GM18507 (cell line): ENCODE results near the gene ZNF92.
A peak's percentile ranks its signal among the peaks of the same experiment; 100 is the strongest.
"Not testable (repeated sequence)": the region's sequence is repeated elsewhere in the genome, so short reads cannot be mapped to it uniquely, and the experiment has no call there.

Source experiments
- DNase-seq: peaks from one replicate; pipeline ENCODE4 v3.0.0; 2011; ENCODE audit warnings: low read depth; ENCODE audit not compliant: insufficient read length; ENCODE audit errors: extremely low spot score
- FAIRE-seq: peaks from 2 replicates; lab custom pipeline; 2011; peaks lifted over from hg19 to GRCh38; lab: Jason Lieb, UNC

The ZNF92 gene

GRCh38 chr7:65373608-65374351 lies at the start of gene ZNF92:
Gene ZNF92, plus strand, starts transcription at chr7:65373855. Its CDS starts 143 bp downstream, at chr7:65373998.
- FAIRE-seq (peak; percentile 100), DNase-seq (peak; percentile 89)

GRCh38 chr7:65325793-65326432 lies 47.7 kb upstream of the ZNF92 start:
- no peak for DNase-seq
- FAIRE-seq, result no peak

GRCh38 chr7:65338346-65338745 lies 35.3 kb upstream of the ZNF92 start:
- FAIRE-seq (peak; percentile 24), DNase-seq (no peak)

- DNase-seq (no peak), FAIRE-seq (no peak)
Observed at GRCh38 chr7:65339257-65339656, 34.4 kb upstream of the ZNF92 start.

- FAIRE-seq (no peak), DNase-seq (no peak)
Observed at GRCh38 chr7:65342723-65343629, 30.7 kb upstream of the ZNF92 start.

- FAIRE-seq, DNase-seq: not testable (repeated sequence)
Observed at GRCh38 chr7:65344541-65344940, 29.1 kb upstream of the ZNF92 start.

- DNase-seq, result no peak
- FAIRE-seq, result no peak
Observed at GRCh38 chr7:65354263-65354662, 19.4 kb upstream of the ZNF92 start.

- FAIRE-seq, result no peak
- no peak for DNase-seq
Observed at GRCh38 chr7:65369843-65370242, 3.8 kb upstream of the ZNF92 start.

GRCh38 chr7:65371468-65371867 lies 2.2 kb upstream of the ZNF92 start:
- no peak for DNase-seq
- FAIRE-seq, result no peak

- FAIRE-seq (no peak), DNase-seq (no peak)
Observed at GRCh38 chr7:65379318-65379717, 5.7 kb downstream of the ZNF92 start.

GRCh38 chr7:65381742-65382141 lies 8.1 kb downstream of the ZNF92 start:
- no peak for DNase-seq
- no peak for FAIRE-seq

GRCh38 chr7:65382452-65382851 lies 8.8 kb downstream of the ZNF92 start:
- DNase-seq, result no peak
- FAIRE-seq, result no peak

GRCh38 chr7:65387891-65388290 lies 14.2 kb downstream of the ZNF92 start:
- FAIRE-seq (no peak), DNase-seq (no peak)

- DNase-seq (no peak), FAIRE-seq (no peak)
Observed at GRCh38 chr7:65390588-65390987, 16.9 kb downstream of the ZNF92 start.

GRCh38 chr7:65397730-65398142 lies 24.1 kb downstream of the ZNF92 start:
- no peak for FAIRE-seq

GRCh38 chr7:65398671-65399070 lies 25.0 kb downstream of the ZNF92 start:
- not testable (repeated sequence) for DNase-seq, FAIRE-seq

More at GRCh38 chr7:65397730-65398142, 24.1 kb downstream of the ZNF92 start:
- DNase-seq, result no peak

GRCh38 chr7:65399101-65399500 lies 25.4 kb downstream of the ZNF92 start:
- FAIRE-seq, DNase-seq: not testable (repeated sequence)

GRCh38 chr7:65404020-65404419 lies 30.4 kb downstream of the ZNF92 start:
- no peak for DNase-seq
- no peak for FAIRE-seq

GRCh38 chr7:65406706-65407105 lies 33.1 kb downstream of the ZNF92 start:
- FAIRE-seq, DNase-seq: not testable (repeated sequence)

- FAIRE-seq, result no peak
- DNase-seq, result no peak
Observed at GRCh38 chr7:65409363-65409762, 35.7 kb downstream of the ZNF92 start.
